ENCODE data around the gene GPRIN3. TPM values are rescaled to one million over a fixed set of nuclear protein-coding genes. Genes with fewer than 3 reads are reported as not detected.
A peak's percentile ranks its signal among the peaks of the same experiment; 100 is the strongest.

Gene GPRIN3
- total RNA-seq, 2 experiments from 2014 or later = 102 to 106 TPM

GRCh38 chr4:89298788-89299152 lies 8.8 kb downstream of the GPRIN3 start:
- H3K4me1 Mint-ChIP-seq = peaks cover 79% of the 10 kb centered on the region

GRCh38 chr4:89298155-89298554 lies 9.4 kb downstream of the GPRIN3 start:
- POLR2A ChIA-PET = interaction anchor here (0.9 to 11.2 kb wide), 15 partner anchors 10 to 349 kb away, joined by 3 to 516 read pairs (median 7); partner anchors contain the start of gene GPRIN3
- Mint-ChIP-seq H3K4me1 (peaks cover 82% of the 10 kb centered on the region), H3K4me3 (peak overlapping the region; percentile 73), H3K36me3 (ENCODE audit: low read depth) (peaks cover 70% of the 10 kb centered on the region), H3K27ac (peak overlapping the region; percentile 99), H3K9me3 (no peaks in the 10 kb centered on the region), H3K27me3 (no peaks in the 10 kb centered on the region)
- DNase-seq = peak; percentile 62
- CTCF ChIA-PET = interaction anchor here (1.0 to 3.6 kb wide), 7 partner anchors 9 to 172 kb away, joined by 3 to 20 read pairs (median 7); partner anchors contain the start of gene GPRIN3

More at GRCh38 chr4:89298788-89299152, 8.8 kb downstream of the GPRIN3 start:
- ChIA-PET CTCF (interaction anchor here (1.2 to 3.6 kb wide), 6 partner anchors 9 to 171 kb away, joined by 3 to 20 read pairs (median 8); partner anchors contain the start of gene GPRIN3), POLR2A (interaction anchor here (0.7 to 11.2 kb wide), 17 partner anchors 9 to 349 kb away, joined by 3 to 516 read pairs (median 6); partner anchors contain the start of gene GPRIN3)
- H3K27ac Mint-ChIP-seq = peak overlapping the region; percentile 99
- no peaks in the 10 kb centered on the region for H3K27me3 Mint-ChIP-seq
- H3K9me3 Mint-ChIP-seq = no peaks in the 10 kb centered on the region
- DNase-seq = peak; percentile 38
- peak overlapping the region; percentile 83 for H3K4me3 Mint-ChIP-seq
- H3K36me3 Mint-ChIP-seq (ENCODE audit: low read depth) = peaks cover 69% of the 10 kb centered on the region

GRCh38 chr4:89296896-89297295 lies 10.7 kb downstream of the GPRIN3 start:
- Mint-ChIP-seq H3K27ac (peak overlapping the region; percentile 99), H3K27me3 (no peaks in the 10 kb centered on the region), H3K4me3 (peak overlapping the region; percentile 50), H3K4me1 (peaks cover 83% of the 10 kb centered on the region), H3K9me3 (no peaks in the 10 kb centered on the region), H3K36me3 (ENCODE audit: low read depth) (peaks cover 67% of the 10 kb centered on the region)
- ChIA-PET CTCF (interaction anchor here (1.0 to 3.6 kb wide), 2 partner anchors 9 to 13 kb away, joined by 3 to 20 read pairs; no protein-coding TSS in a partner anchor), POLR2A (interaction anchor here (0.6 to 11.2 kb wide), 6 partner anchors 10 to 1013 kb away, joined by 3 to 516 read pairs (median 3); partner anchors contain the start of gene GPRIN3)
- DNase-seq = no peak

GRCh38 chr4:89296399-89296798 lies 11.2 kb downstream of the GPRIN3 start:
- Mint-ChIP-seq H3K27me3 (no peaks in the 10 kb centered on the region), H3K4me1 (peaks cover 83% of the 10 kb centered on the region), H3K36me3 (ENCODE audit: low read depth) (peaks cover 67% of the 10 kb centered on the region), H3K9me3 (no peaks in the 10 kb centered on the region), H3K4me3 (peak overlapping the region; percentile 50), H3K27ac (peak overlapping the region; percentile 99)
- POLR2A ChIA-PET = interaction anchor here (0.6 to 11.2 kb wide), 6 partner anchors 9 to 1013 kb away, joined by 3 to 516 read pairs (median 3); partner anchors contain the start of gene GPRIN3
- no peak for DNase-seq
- CTCF ChIA-PET = interaction anchor here (1.0 kb wide), 1 partner anchor 9 kb away, joined by 3 read pairs; no protein-coding TSS in a partner anchor

- ChIA-PET POLR2A (interaction anchor here (0.8 to 10.3 kb wide), 11 partner anchors 11 to 141 kb away, joined by 3 to 431 read pairs (median 4); partner anchors contain the start of gene GPRIN3), CTCF (interaction anchor here (1.2 to 2.7 kb wide), 5 partner anchors 10 to 69 kb away, joined by 4 to 23 read pairs (median 8); no protein-coding TSS in a partner anchor)
- Mint-ChIP-seq H3K36me3 (ENCODE audit: low read depth) (peaks cover 71% of the 10 kb centered on the region), H3K27me3 (no peaks in the 10 kb centered on the region), H3K4me3 (peak overlapping the region; percentile 75), H3K4me1 (peaks cover 85% of the 10 kb centered on the region), H3K9me3 (no peaks in the 10 kb centered on the region), H3K27ac (peak overlapping the region; percentile 98)
- DNase-seq = no peak
These were observed 12.1 kb downstream of the GPRIN3 start for GRCh38 chr4:89295415-89295927.

DNA sequence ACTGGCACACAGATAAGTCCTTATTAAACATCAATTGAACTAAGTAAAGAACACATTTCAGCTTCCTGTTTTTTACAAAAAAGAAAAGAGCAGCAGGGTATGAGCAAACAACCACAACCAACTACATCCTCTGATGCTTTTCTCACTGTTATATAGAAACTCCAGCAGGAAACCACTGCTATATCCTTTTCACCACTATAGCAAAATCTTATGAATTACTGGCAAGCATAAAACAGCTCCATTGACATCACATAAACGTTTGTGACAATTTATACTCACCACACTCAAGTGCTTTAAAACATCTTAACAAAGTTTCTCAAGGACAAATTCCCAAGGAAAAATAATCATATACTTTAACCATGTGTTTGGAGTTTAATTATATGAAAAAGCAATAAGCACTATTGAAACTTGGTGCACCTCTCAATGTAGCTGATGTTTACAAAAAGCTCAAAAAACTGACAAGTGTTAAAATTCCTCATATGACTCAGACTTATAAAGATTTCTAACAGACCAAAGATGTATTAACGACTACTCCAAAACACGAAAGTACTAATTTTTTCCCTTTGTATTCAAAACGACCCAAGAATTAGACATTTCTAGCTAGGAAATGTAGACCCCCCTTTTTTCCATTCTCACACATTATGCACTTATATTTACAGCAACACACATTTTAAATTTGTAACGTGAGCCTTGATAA lies 12.9 kb downstream of the GPRIN3 start:
- POLR2A ChIA-PET = interaction anchor here (0.8 to 10.3 kb wide), 18 partner anchors 10 to 141 kb away, joined by 3 to 431 read pairs (median 4); partner anchors contain the start of gene GPRIN3
- Mint-ChIP-seq H3K36me3 (ENCODE audit: low read depth) (peaks cover 73% of the 10 kb centered on the region), H3K9me3 (no peaks in the 10 kb centered on the region), H3K4me3 (peak overlapping the region; percentile 75), H3K27ac (peak overlapping the region; percentile 98), H3K4me1 (peaks cover 87% of the 10 kb centered on the region), H3K27me3 (no peaks in the 10 kb centered on the region)
- CTCF ChIA-PET = interaction anchor here (0.8 to 2.7 kb wide), 7 partner anchors 10 to 69 kb away, joined by 3 to 23 read pairs (median 7); partner anchors contain the start of gene GPRIN3
- no peak for DNase-seq

DNA sequence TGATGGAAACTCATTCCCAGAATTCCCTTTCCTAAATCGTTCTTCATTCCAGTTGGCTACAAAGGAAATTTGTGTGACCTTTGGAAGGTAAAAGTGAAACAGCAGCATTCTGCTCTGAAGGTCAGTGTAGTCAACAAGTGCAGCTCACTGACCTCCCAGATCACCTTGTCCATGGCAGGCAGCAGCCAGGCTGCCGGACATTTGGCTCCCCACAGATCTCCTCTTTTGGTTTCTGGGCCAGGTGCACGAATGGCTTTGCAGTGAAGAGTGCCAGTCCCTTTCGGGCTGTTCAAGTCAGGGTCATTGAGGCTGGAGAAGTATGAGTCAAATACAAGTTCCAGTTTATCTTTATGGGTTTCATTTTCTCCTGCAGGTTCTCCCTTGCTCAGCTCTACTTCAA lies 14.3 kb downstream of the GPRIN3 start:
- no peak for DNase-seq
- Mint-ChIP-seq H3K27me3 (no peaks in the 10 kb centered on the region), H3K36me3 (ENCODE audit: low read depth) (peaks cover 83% of the 10 kb centered on the region), H3K9me3 (no peaks in the 10 kb centered on the region), H3K4me1 (peaks cover 95% of the 10 kb centered on the region), H3K4me3 (peak overlapping the region; percentile 75), H3K27ac (peak overlapping the region; percentile 98)
- CTCF ChIA-PET = interaction anchor here (1.5 to 2.7 kb wide), 3 partner anchors 8 to 15 kb away, joined by 6 to 23 read pairs (median 7); partner anchors contain the start of gene GPRIN3
- POLR2A ChIA-PET = interaction anchor here (1.2 to 10.3 kb wide), 9 partner anchors 9 to 45 kb away, joined by 3 to 431 read pairs (median 12); partner anchors contain the start of gene GPRIN3

- H3K27me3 Mint-ChIP-seq = no peaks in the 10 kb centered on the region
- no peaks in the 10 kb centered on the region for H3K9me3 Mint-ChIP-seq
- peaks cover 81% of the 10 kb centered on the region for H3K36me3 Mint-ChIP-seq (ENCODE audit: low read depth)
- peak; percentile 43 for DNase-seq
- ChIA-PET POLR2A (interaction anchor here (0.9 to 10.4 kb wide), 6 partner anchors 10 to 27 kb away, joined by 3 to 516 read pairs (median 9); partner anchors contain the start of gene GPRIN3), CTCF (interaction anchor here (1.0 to 2.4 kb wide), 3 partner anchors 10 to 65 kb away, joined by 3 to 17 read pairs (median 3); no protein-coding TSS in a partner anchor)
- H3K27ac Mint-ChIP-seq = peak overlapping the region; percentile 83
- peak overlapping the region; percentile 66 for H3K4me3 Mint-ChIP-seq
- H3K4me1 Mint-ChIP-seq = peaks cover 96% of the 10 kb centered on the region
These were observed 16.7 kb downstream of the GPRIN3 start for GRCh38 chr4:89290727-89291516.

- H3K9me3 Mint-ChIP-seq = no peaks in the 10 kb centered on the region
- POLR2A ChIA-PET = interaction anchor here (0.6 to 10.4 kb wide), 9 partner anchors 9 to 605 kb away, joined by 3 to 516 read pairs (median 6); partner anchors contain the start of genes GPRIN3 and MMRN1
- CTCF ChIA-PET = interaction anchor here (0.9 to 1.4 kb wide), 6 partner anchors 9 to 181 kb away, joined by 3 to 5 read pairs (median 3); partner anchors contain the start of gene GPRIN3
- H3K27me3 Mint-ChIP-seq = no peaks in the 10 kb centered on the region
- DNase-seq = no peak
- peak overlapping the region; percentile 66 for H3K4me3 Mint-ChIP-seq
- peak overlapping the region; percentile 83 for H3K27ac Mint-ChIP-seq
- H3K4me1 Mint-ChIP-seq = peaks cover 96% of the 10 kb centered on the region
- H3K36me3 Mint-ChIP-seq (ENCODE audit: low read depth) = peaks cover 78% of the 10 kb centered on the region
These were observed 18.3 kb downstream of the GPRIN3 start for GRCh38 chr4:89289312-89289711.

DNA sequence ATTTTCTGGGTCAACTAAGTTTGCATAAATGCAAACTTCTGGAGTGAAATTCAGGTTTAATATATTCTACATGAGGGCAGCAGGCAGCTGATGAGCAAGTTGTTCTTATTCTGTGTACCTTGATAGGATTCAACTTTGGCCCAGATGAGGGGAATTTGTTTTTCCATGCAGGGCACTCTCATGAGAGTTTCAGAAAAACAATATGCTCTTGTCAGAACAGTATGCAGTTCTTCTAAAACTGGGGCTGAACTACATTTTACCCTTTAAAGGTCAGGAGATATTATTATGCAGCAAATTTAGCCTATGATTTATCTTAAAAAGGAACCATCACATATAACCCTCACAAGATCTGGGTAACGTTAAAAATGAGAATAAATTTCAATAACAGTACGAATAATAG lies 19.2 kb downstream of the GPRIN3 start:
- Mint-ChIP-seq H3K9me3 (no peaks in the 10 kb centered on the region), H3K4me3 (peak overlapping the region; percentile 66), H3K27me3 (no peaks in the 10 kb centered on the region), H3K27ac (peak overlapping the region; percentile 83), H3K4me1 (peaks cover 96% of the 10 kb centered on the region), H3K36me3 (ENCODE audit: low read depth) (peaks cover 71% of the 10 kb centered on the region)
- DNase-seq = no peak
- CTCF ChIA-PET = interaction anchor here (1.0 to 1.3 kb wide), 3 partner anchors 9 to 33 kb away, joined by 3 to 5 read pairs (median 3); no protein-coding TSS in a partner anchor
- POLR2A ChIA-PET = interaction anchor here (1.2 to 10.4 kb wide), 5 partner anchors 13 to 150 kb away, joined by 3 to 516 read pairs (median 8); partner anchors contain the start of gene GPRIN3

DNA sequence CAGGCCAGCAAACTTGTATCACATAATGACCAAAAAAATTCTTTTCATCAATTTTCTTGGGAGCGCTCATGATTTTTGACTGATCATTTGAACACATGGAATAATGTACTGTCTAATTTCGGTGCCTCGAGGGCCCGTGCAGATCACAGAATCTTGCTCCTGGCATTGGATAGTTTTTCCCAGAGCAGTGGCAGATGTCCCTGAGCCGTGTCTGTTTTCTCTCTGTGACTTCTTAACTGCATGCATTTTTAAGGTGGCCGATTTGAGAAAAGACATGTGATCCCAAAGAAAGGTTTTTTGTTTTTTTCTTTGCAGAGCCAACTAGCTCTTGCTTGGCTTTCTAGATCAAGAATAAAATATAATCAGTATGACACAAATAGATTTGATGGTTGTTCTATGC lies 19.7 kb downstream of the GPRIN3 start:
- ChIA-PET CTCF (interaction anchor here (1.0 to 2.1 kb wide), 3 partner anchors 10 to 33 kb away, joined by 3 to 8 read pairs (median 3); no protein-coding TSS in a partner anchor), POLR2A (interaction anchor here (0.8 to 10.4 kb wide), 6 partner anchors 12 to 29 kb away, joined by 3 to 516 read pairs (median 6); partner anchors contain the start of gene GPRIN3)
- DNase-seq = no peak
- Mint-ChIP-seq H3K36me3 (ENCODE audit: low read depth) (peaks cover 66% of the 10 kb centered on the region), H3K4me1 (peaks cover 96% of the 10 kb centered on the region), H3K4me3 (peak overlapping the region; percentile 31), H3K9me3 (no peaks in the 10 kb centered on the region), H3K27ac (peak overlapping the region; percentile 83), H3K27me3 (no peaks in the 10 kb centered on the region)

All from activated CD4-positive, alpha-beta memory T cell treated with anti-CD3 and anti-CD28 coated beads, Interleukin-2, amount 10 ng/mL, durations not matched to agents 7 days and 5 days (primary cell).